ENCODE results near the gene TMEM273. TPM values are rescaled to one million over a fixed set of nuclear protein-coding genes. Genes with fewer than 3 reads are reported as not detected.

The TMEM273 gene
- polyA plus RNA-seq, 1 donor (not counting 4 experiments of a cell fraction or from before 2014, with no cell fraction given): not detected

DNA sequence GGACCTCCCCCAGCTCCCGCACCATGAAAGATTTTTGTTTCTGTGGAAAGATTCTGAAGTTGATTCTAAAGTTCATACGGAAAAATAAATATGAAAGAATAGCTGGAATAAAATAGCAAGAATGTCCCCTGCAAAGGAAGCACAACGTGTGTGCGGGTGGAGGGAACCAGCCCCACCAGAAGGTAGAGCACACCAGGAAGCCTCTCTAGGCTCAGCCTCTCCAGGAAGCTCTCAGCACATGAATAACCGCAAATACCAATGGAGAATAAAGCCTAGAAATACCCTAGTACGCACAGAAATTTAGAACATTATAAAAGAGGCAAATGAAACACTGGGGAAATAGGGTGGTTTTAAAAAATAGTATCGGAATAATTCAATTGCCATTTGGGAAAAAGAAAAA lies 29.8 kb downstream of the TMEM273 start:
- no peaks in the 10 kb centered on the region for H3K27me3 ChIP-seq (ENCODE audit: control insufficient read depth, extremely low read depth, insufficient read depth, low read length)
- H3K36me3 ChIP-seq (ENCODE audit: control insufficient read depth in 2 of 2, extremely low read depth in 1 of 2, insufficient read depth in 2 of 2, low read length in 2 of 2): no peaks in the 10 kb centered on the region
- H3K4me3 ChIP-seq (ENCODE audit: control insufficient read depth in 2 of 3, extremely low read depth in 1 of 3, insufficient read depth in 2 of 3, low read depth in 1 of 3, low read length in 3 of 3): no peak overlapping the region
- no peaks in the 10 kb centered on the region for H3K9me1 ChIP-seq (ENCODE audit: control insufficient read depth, extremely low read depth, insufficient read depth, low read length)
- no peak overlapping the region for H3K27ac ChIP-seq (ENCODE audit: control insufficient read depth, insufficient read depth, low read length)
- no peaks in the 10 kb centered on the region for H3K9me3 ChIP-seq (ENCODE audit: control insufficient read depth, low read depth, low read length)
- TF ChIP-seq, protein P1, sequence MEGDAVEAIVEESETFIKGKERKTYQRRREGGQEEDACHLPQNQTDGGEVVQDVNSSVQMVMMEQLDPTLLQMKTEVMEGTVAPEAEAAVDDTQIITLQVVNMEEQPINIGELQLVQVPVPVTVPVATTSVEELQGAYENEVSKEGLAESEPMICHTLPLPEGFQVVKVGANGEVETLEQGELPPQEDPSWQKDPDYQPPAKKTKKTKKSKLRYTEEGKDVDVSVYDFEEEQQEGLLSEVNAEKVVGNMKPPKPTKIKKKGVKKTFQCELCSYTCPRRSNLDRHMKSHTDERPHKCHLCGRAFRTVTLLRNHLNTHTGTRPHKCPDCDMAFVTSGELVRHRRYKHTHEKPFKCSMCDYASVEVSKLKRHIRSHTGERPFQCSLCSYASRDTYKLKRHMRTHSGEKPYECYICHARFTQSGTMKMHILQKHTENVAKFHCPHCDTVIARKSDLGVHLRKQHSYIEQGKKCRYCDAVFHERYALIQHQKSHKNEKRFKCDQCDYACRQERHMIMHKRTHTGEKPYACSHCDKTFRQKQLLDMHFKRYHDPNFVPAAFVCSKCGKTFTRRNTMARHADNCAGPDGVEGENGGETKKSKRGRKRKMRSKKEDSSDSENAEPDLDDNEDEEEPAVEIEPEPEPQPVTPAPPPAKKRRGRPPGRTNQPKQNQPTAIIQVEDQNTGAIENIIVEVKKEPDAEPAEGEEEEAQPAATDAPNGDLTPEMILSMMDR (optimal IDR thresholded peaks at IDR 0.05 in 1 of 3, IDR thresholded peaks at IDR 0.05 in 1 of 3, conservative IDR thresholded peaks at IDR 0.05 in 1 of 3; ENCODE audit: extremely low read depth in 1 of 3, insufficient read depth in 2 of 3, low read length in 3 of 3): no peak
- no peak for TF ChIP-seq EZH2 (IDR thresholded peaks at IDR 0.05; ENCODE audit: low read length)
- dilution Hi-C loops (cut with MboI; ENCODE audit: extremely low pct_ligation_motif_present, low sequenced_read_pairs): no loop called here
- H3K4me2 ChIP-seq (ENCODE audit: control insufficient read depth, extremely low read depth, insufficient read depth, low read depth, low read length): no peak overlapping the region
- DNase-seq (ENCODE audit: low read depth, low spot score): no peak
- FAIRE-seq: no peak
- H3K79me2 ChIP-seq (ENCODE audit: control insufficient read depth, insufficient read depth, low read length): no peaks in the 10 kb centered on the region
- no peaks in the 10 kb centered on the region for H3K4me1 ChIP-seq (ENCODE audit: control insufficient read depth, extremely low read depth, insufficient read depth, low read length)
- no peak overlapping the region for H3K9ac ChIP-seq (ENCODE audit: control insufficient read depth, extremely low read depth, insufficient read depth, low read length)
- no peaks in the 10 kb centered on the region for H4K20me1 ChIP-seq (ENCODE audit: control insufficient read depth, extremely low read depth, insufficient read depth, low read length)
- no peak overlapping the region for H2AFZ ChIP-seq (ENCODE audit: control insufficient read depth, low read length)

DNA sequence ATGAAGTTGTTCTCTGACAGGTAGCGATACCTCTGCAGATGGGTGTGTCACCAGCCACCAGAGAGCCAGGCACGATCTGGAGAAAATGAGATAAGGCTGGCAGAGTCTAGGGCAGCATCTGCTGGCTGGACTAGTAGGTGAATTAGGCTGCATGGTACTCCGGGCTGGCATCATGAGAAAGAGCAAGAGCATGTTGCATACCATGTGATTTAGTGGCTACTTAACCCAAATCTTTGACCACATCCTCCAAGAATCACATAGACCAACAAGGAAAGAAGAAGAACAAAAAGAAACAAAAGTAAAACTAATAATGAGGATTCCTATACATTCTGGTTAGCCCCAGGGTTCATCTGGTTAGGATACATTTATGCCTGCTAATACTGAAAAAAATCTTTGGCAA lies 31.0 kb downstream of the TMEM273 start:
- Histone ChIP-seq H3K4me3 (ENCODE audit: control insufficient read depth in 2 of 3, extremely low read depth in 1 of 3, insufficient read depth in 2 of 3, low read depth in 1 of 3, low read length in 3 of 3) (no peak overlapping the region), H3K4me2 (ENCODE audit: control insufficient read depth, extremely low read depth, insufficient read depth, low read depth, low read length) (no peak overlapping the region), H2AFZ (ENCODE audit: control insufficient read depth, low read length) (no peak overlapping the region), H3K27me3 (ENCODE audit: control insufficient read depth, extremely low read depth, insufficient read depth, low read length) (no peaks in the 10 kb centered on the region), H3K27ac (ENCODE audit: control insufficient read depth, insufficient read depth, low read length) (no peak overlapping the region), H3K4me1 (ENCODE audit: control insufficient read depth, extremely low read depth, insufficient read depth, low read length) (no peaks in the 10 kb centered on the region), H3K36me3 (ENCODE audit: control insufficient read depth in 2 of 2, extremely low read depth in 1 of 2, insufficient read depth in 2 of 2, low read length in 2 of 2) (no peaks in the 10 kb centered on the region), H3K9ac (ENCODE audit: control insufficient read depth, extremely low read depth, insufficient read depth, low read length) (no peak overlapping the region), H3K79me2 (ENCODE audit: control insufficient read depth, insufficient read depth, low read length) (no peaks in the 10 kb centered on the region), H3K9me3 (ENCODE audit: control insufficient read depth, low read depth, low read length) (no peaks in the 10 kb centered on the region), H4K20me1 (ENCODE audit: control insufficient read depth, extremely low read depth, insufficient read depth, low read length) (no peaks in the 10 kb centered on the region), H3K9me1 (ENCODE audit: control insufficient read depth, extremely low read depth, insufficient read depth, low read length) (no peaks in the 10 kb centered on the region)
- dilution Hi-C loops (cut with MboI; ENCODE audit: extremely low pct_ligation_motif_present, low sequenced_read_pairs): no loop called here
- TF ChIP-seq, protein P1 (optimal IDR thresholded peaks at IDR 0.05 in 1 of 3, IDR thresholded peaks at IDR 0.05 in 1 of 3, conservative IDR thresholded peaks at IDR 0.05 in 1 of 3; ENCODE audit: extremely low read depth in 1 of 3, insufficient read depth in 2 of 3, low read length in 3 of 3): no peak
- no peak for TF ChIP-seq EZH2 (IDR thresholded peaks at IDR 0.05; ENCODE audit: low read length)
- DNase-seq (ENCODE audit: low read depth, low spot score) (no peak), FAIRE-seq (no peak)

Data from keratinocyte (primary cell).